HUES6 (cell line): ENCODE data around the gene ULK1.

Experiments used
- H3K27ac ChIP-seq: 2 replicates; pipeline ENCODE4 v1.7.0; 2013; ENCODE audit warnings: low read depth, mild to moderate bottlenecking, low read length, inconsistent platforms
- H3K27me3 ChIP-seq: 2 replicates; pipeline ENCODE4 v1.6.1; 2013; ENCODE audit warnings: low read length; ENCODE audit not compliant: control insufficient read depth, insufficient read depth
- H3K36me3 ChIP-seq: 2 replicates; pipeline ENCODE4 v1.6.1; 2013; ENCODE audit warnings: low read length; ENCODE audit not compliant: control insufficient read depth, insufficient read depth
- H3K4me1 ChIP-seq: 2 replicates; pipeline ENCODE4 v1.6.1; 2013; ENCODE audit warnings: low read length; ENCODE audit not compliant: control insufficient read depth, insufficient read depth
- H3K4me3 ChIP-seq: 2 replicates; pipeline ENCODE4 v1.5.1; 2013; ENCODE audit warnings: low read depth, low read length
- H3K9ac ChIP-seq: one replicate; pipeline ENCODE4 v1.6.1; 2013; ENCODE audit warnings: mild to moderate bottlenecking, low read length
- H3K9me3 ChIP-seq: 2 replicates; pipeline ENCODE4 v1.6.1; 2013; ENCODE audit warnings: low read depth, low read length; ENCODE audit not compliant: control insufficient read depth, insufficient read depth

ULK1 gene

DNA sequence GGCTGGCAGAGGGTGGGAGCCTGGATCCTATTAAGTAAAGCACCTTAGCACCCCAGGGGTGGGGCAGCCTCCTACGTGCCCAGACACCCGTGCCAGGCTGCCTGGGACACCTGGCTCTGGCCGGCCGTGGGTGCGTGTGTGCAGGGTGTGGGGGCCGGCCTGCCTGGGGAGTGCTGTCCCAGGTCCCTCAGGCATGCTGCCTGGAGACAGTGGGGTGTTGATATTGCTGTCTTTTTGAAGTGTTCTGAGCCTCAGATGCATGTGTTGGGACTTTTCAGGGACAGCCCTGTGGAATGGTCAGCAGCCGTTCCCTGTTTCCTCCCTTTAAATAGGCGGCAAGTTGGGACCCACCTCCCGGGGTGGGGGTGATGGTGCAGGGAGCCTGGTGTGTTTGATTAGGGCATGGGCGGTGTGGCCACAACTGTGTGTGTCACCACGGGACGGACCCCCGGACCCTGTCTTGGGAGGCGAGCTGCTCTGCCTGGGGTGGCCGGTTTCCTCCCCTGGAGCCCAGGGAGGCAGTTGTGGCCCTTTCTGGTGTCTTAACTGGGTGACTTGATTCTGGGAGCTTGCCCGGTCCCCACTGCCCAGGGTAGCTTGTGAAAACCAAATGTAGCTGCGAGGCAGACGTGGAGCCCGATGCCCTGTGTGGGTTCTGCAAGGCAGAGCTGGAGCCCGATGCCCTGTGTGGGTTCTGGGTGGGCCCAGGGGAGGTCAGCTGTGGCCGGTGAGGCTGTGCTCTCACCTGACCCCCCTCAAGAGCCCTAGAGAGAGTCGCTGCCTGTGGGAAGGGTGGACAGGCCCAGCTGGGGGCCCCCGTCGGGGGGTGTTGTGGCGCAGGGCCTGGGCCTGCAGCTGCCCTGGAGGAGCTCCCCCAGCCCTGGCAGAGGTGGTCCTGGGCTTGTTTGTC lies 8.2 kb downstream of the ULK1 start:
- no peaks in the 10 kb centered on the region for H3K27me3 ChIP-seq
- H3K4me3 ChIP-seq, result no peak overlapping the region
- H3K4me1 ChIP-seq, result peaks cover 5% of the 10 kb centered on the region; the same call in 1 of the 2 replicates
- H3K36me3 ChIP-seq, result peaks cover 17% of the 10 kb centered on the region
- H3K27ac ChIP-seq, result peak overlapping the region; percentile 45
- no peaks in the 10 kb centered on the region for H3K9me3 ChIP-seq
- no peak overlapping the region for H3K9ac ChIP-seq

DNA sequence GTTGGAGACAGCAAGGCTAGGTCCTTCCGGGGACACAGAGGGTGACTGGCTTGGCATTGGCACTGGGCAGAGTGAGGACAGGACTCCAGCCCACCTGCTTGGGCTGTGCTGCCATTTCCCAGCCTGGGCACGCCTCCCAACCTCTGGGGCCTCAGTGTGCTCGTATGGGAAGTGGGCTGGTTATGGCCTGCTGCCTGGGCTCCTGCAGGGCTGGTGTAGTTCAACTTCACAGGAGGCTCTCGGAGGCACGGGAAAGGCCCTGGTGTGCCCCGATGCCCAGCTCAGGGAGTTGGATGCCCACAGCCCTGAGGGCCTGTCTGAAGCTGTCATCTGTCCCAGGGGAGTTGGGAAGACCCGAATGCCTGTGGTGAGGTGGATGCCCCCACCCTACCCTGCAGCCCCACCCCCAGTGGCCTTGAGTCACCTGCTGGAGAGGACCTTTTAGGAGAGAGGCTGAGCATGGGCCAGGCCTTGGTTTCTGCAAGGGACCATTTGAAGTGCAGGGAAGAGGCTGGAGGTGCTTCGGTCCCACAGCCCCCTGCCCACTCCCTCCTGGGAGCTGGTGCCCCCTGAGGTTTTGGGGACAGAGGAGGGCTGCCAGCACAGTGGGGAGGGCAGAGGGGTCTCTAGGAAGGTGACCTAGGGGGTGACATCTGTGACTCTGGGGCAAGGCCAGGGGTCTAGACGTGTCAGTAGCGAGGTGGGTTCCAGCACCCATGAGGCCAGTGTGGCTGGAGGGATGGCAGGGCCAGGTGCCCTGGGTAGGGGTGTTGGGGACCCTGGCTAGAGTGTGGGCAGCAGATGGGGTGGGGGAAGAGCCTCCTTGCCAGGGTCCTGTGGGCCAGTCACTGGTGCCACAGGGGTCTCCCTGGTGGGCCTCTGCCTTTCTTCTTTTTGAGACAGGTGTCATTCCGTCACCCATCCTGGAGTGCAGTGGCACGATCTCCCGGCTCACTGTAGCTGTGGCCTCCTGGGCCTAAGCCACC lies 9.1 kb downstream of the ULK1 start:
- H3K27me3 ChIP-seq, result no peaks in the 10 kb centered on the region
- H3K9me3 ChIP-seq, result no peaks in the 10 kb centered on the region
- no peak overlapping the region for H3K27ac ChIP-seq
- peaks cover 5% of the 10 kb centered on the region; the same call in 1 of the 2 replicates for H3K4me1 ChIP-seq
- H3K4me3 ChIP-seq, result no peak overlapping the region
- peaks cover 19% of the 10 kb centered on the region for H3K36me3 ChIP-seq
- H3K9ac ChIP-seq, result no peak overlapping the region

GRCh38 chr12:131904346-131904745 lies 9.9 kb downstream of the ULK1 start:
- Histone ChIP-seq H3K4me3 (no peak overlapping the region), H3K9ac (no peak overlapping the region), H3K36me3 (peaks cover 23% of the 10 kb centered on the region), H3K4me1 (peaks cover 5% of the 10 kb centered on the region; the same call in 1 of the 2 replicates), H3K27me3 (no peaks in the 10 kb centered on the region), H3K9me3 (no peaks in the 10 kb centered on the region), H3K27ac (no peak overlapping the region)

DNA sequence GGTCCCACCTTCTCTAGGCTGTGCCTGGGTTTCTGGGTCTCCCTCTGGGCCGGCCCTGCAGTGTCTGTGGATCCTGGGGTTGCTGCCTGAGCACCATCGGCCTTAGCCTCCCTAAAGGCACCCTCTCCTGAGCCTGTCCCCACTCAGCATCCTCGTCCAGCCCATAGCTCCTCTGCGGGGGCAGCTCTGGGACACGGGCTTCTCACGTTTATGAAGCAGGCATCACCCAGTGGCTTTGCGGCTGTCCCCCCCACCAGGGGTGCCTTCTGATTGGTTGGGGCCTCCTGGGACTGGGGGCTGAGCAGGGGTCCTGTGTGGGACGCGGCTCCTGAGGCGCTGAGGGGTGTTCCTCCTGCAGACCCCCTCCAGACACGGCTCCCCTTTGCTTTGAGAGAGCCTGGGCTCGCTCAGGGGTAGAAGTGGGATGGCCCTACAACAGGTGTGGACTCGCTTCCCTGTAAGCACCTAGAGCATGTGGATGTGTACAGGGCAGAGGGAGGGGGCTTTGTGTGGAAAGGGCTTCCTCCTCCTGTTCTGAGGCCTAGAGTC lies 10.7 kb downstream of the ULK1 start:
- no peaks in the 10 kb centered on the region for H3K9me3 ChIP-seq
- H3K4me3 ChIP-seq, result no peak overlapping the region
- peak overlapping the region; percentile 26; the same call in 1 of the 2 replicates for H3K27ac ChIP-seq
- no peaks in the 10 kb centered on the region for H3K27me3 ChIP-seq
- peaks cover 31% of the 10 kb centered on the region for H3K36me3 ChIP-seq
- H3K9ac ChIP-seq, result no peak overlapping the region
- H3K4me1 ChIP-seq, result peaks cover 5% of the 10 kb centered on the region; the same call in 1 of the 2 replicates

- no peaks in the 10 kb centered on the region for H3K27me3 ChIP-seq
- peaks cover 5% of the 10 kb centered on the region; the same call in 1 of the 2 replicates for H3K4me1 ChIP-seq
- no peak overlapping the region for H3K9ac ChIP-seq
- H3K27ac ChIP-seq, result peak overlapping the region; percentile 26; the same call in 1 of the 2 replicates
- H3K36me3 ChIP-seq, result peaks cover 33% of the 10 kb centered on the region
- H3K4me3 ChIP-seq, result no peak overlapping the region
- no peaks in the 10 kb centered on the region for H3K9me3 ChIP-seq
These were observed 11.2 kb downstream of the ULK1 start for GRCh38 chr12:131905630-131906091.

DNA sequence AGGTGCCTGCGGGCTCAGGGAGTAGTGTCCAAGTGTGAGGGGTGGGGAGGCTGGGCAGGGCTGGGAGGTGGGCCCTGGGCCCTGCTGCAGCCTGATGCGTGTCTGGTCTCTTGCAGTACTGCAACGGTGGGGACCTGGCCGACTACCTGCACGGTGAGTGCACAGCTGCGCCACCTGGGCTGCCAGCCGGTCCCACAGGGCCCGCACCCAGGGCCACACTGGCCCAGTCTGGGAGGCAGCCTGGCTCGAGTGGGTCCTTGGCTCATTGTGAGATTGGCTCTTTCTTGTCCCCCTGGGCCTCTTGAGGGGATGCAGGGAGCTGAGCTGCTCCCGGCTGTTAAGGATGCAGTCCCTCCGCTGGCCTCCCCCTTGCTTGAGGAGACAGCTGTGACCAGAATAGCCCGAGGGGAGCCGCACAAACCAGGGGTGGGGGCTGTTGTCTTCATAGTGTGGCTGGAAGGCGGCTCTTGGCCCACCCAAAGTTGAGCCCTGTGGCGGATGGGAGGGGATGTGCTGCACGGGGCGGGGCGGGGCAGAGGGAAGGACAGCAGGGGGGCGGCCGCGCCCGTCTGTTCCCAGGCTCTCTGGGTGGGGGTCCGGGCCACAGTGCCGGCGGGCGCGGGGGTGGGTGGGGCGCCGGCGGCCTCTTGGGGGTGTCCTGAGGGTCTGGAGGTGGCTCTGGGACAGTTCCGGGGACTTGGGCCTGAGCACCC lies 13.1 kb downstream of the ULK1 start:
- Histone ChIP-seq H3K36me3 (peaks cover 52% of the 10 kb centered on the region), H3K4me1 (no peaks in the 10 kb centered on the region), H3K27ac (no peak overlapping the region), H3K27me3 (no peaks in the 10 kb centered on the region), H3K9me3 (no peaks in the 10 kb centered on the region), H3K9ac (no peak overlapping the region), H3K4me3 (no peak overlapping the region)

DNA sequence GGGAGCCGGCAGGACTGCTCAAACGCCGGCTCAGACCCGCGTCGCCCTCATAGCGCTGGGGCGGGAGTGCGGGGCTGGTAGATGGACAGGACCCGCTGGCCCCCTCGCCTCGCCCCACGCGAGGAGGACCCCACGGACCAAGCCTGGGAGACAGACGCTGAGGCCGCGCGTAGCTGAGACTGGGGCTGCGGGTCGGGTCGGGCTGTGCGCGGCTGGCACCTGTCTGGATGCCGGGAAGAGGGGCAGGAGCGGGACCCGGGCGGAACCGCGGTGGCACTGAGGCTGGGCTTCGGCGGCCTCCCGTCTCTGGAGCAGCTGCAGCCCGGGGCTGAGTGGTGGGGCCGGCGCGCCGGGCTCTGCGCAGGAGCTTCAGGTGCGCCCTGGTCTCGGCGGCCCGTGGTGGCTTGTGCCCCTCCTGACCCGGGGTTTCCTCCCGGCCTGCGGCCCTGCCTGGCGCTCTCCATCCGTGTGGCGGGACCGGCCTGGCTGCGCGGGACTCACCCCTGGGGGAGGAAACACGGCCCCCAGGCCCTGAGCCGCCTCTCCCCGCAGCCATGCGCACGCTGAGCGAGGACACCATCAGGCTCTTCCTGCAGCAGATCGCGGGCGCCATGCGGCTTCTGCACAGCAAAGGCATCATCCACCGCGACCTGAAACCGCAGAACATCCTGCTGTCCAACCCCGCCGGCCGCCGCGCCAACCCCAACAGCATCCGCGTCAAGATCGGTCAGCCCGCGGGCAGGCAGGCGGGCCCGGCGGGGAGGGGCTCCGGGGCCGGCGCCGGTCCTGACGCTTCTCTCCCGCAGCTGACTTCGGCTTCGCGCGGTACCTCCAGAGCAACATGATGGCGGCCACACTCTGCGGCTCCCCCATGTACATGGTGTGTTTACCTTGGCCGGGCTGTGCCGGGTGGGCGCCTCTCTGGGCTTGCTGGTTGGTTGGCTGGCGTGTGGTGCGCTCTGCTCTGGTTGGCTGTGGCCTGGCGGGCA lies 14.0 kb downstream of the ULK1 start:
- Histone ChIP-seq H3K4me3 (no peak overlapping the region), H3K4me1 (no peaks in the 10 kb centered on the region), H3K27ac (no peak overlapping the region), H3K9me3 (no peaks in the 10 kb centered on the region), H3K27me3 (no peaks in the 10 kb centered on the region), H3K9ac (no peak overlapping the region), H3K36me3 (peaks cover 58% of the 10 kb centered on the region)

GRCh38 chr12:131909081-131909751 lies 14.8 kb downstream of the ULK1 start:
- Histone ChIP-seq H3K27ac (no peak overlapping the region), H3K9ac (no peak overlapping the region), H3K9me3 (no peaks in the 10 kb centered on the region), H3K4me1 (no peaks in the 10 kb centered on the region), H3K36me3 (peaks cover 65% of the 10 kb centered on the region), H3K4me3 (no peak overlapping the region), H3K27me3 (no peaks in the 10 kb centered on the region)

GRCh38 chr12:131909752-131910219 lies 15.4 kb downstream of the ULK1 start:
- Histone ChIP-seq H3K9me3 (no peaks in the 10 kb centered on the region), H3K36me3 (peaks cover 71% of the 10 kb centered on the region), H3K4me3 (no peak overlapping the region), H3K27me3 (no peaks in the 10 kb centered on the region), H3K9ac (no peak overlapping the region), H3K27ac (no peak overlapping the region), H3K4me1 (no peaks in the 10 kb centered on the region)
